HG03558 (cell line): ENCODE measurements around the gene SAMD4B.
A peak's percentile ranks its signal among the peaks of the same experiment; 100 is the strongest.

ENCODE experiments used
- ATAC-seq: cut with Tn5 transposase; IDR thresholded peaks from one replicate; pipeline ENCODE4 v1.9.1; 2021; ENCODE audit warnings: moderate number of reproducible peaks; ENCODE audit not compliant: unreplicated experiment; ENCODE audit errors: extremely low read depth

SAMD4B gene

DNA sequence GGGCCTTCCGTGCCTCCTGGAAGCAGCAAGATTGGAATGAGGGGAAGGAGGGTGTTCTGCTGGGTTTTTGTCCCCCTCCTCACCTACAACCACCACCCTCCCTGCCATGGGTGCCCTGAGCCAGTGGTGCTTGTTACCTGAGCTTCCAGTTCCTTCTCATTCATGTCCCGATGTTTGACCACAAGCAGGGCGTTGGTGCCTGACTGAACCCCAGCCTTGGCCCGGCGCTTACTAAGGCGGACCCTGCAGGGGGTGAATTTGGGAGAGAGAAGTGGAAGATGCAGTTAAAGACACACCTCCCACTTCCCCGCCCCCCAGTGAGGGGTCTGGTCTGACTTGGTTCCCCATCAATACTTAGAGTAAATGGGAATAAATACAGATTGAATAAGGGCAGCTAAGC, 44.3 kb downstream of the SAMD4B start:
- no peak for ATAC-seq

DNA sequence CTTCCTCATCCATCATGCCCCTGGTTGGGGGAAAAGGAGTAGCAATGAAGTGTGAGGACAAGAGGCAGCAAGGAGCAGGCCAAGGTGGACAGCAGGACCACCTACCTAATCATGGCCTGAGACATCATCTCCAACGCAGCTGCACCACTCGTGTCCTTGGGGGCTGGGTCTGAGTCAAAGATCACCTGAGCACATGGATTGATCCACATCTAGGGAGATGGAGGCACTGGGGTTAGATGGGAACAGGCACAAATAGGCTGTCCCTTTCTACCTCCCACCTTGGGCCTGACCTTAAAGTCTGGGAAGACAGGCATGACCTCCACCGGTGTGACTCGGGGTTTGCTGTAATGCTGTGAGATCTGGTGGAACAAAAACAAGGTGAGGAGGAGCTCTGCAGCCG, 46.4 kb downstream of the SAMD4B start:
- no peak for ATAC-seq

DNA sequence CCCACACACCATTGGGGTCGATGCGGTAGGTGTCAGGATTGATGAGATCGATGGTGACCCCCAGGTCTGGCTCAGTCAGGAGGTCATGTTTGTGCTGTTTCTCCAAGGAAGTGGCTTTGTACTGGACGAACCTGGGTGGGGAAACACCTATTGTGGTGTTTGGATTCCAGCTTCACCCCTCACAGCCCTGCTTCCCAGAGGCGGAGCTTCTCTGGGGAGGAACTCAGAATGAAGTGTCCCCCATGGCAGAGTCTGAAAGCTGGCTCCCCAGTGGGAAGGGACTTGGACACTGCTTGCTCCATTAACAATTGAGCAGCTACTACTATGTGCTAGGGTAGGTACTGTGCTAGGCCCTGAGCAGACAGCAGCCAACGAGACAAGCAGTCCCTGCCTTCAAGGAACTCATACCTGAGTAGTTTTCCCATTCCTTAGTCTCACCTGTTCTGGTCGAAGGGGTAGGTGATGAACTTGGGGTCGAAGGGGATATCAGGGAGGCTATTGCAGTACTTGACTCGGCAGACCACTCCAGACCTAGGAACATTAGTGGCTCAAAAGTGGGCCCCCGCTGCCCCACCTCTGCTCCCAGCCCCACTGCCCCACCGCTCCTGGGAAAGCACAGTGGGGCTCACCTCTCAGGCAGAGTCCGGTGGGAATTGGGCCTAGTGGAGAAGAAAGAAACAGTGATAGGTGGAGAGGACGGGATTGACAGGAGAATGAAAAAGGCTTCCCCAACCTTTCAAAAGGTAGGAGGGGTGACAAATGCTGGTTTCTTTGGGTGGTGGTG, 47.6 kb downstream of the SAMD4B start:
- no peak for ATAC-seq

DNA sequence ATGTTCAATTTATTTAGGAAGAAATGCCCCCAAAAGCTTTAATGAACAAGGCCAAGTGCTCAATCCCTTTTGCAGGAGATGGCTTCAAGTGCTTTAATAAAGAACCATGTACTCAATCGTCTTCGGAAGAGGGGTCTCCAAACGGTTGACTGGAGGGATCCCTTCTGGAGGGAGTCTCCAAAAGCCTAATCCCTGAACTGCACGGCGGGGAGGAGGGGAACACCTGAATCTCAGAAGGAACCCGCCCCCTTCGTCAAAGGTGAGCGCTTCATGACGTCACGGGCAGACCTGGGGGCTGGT, 48.2 kb downstream of the SAMD4B start:
- ATAC-seq = no peak

DNA sequence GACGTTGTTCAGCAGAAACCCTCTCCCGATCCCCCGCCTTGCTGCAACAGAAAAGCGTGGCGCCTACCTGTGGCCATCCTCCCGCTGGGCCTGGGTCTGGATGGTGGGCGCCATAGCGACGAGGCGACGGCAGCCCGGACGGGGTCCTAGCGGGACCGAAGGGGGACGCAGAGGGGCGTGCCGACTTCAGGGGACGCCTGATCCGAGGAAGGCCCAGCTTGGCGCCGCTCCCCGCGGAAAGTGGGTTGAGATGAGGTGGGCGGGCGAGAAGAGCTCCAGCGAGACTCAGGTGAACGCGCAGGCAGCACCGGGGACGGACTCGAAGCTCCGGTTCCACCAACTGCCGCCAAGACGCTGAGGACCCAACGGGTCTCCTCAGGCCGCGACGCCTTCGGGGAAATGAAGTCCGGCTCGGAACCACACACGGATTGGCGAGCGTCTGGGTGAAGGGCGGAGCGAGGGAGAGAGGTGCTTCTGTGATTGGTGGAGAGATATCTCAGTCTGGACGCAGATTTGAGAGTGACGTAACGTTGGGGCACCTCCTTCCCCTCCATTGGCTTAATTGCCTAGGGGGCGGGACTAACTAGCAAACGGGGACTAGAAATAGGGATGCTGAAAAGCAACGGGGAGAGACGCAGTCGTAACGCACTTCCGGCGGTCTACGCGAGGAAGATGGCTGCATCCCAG, 48.7 kb downstream of the SAMD4B start, which contains the start of the genes MED29 and PAF1:
Gene MED29 (plus strand): TSS at position 628 of the 687 bp plus-strand sequence. CDS start 45 bp downstream, at position 673.
Gene PAF1 (minus strand): TSS at position 356 of the 687 bp plus-strand sequence. CDS start 242 bp downstream, at position 114.
- ATAC-seq = peak; percentile 69

DNA sequence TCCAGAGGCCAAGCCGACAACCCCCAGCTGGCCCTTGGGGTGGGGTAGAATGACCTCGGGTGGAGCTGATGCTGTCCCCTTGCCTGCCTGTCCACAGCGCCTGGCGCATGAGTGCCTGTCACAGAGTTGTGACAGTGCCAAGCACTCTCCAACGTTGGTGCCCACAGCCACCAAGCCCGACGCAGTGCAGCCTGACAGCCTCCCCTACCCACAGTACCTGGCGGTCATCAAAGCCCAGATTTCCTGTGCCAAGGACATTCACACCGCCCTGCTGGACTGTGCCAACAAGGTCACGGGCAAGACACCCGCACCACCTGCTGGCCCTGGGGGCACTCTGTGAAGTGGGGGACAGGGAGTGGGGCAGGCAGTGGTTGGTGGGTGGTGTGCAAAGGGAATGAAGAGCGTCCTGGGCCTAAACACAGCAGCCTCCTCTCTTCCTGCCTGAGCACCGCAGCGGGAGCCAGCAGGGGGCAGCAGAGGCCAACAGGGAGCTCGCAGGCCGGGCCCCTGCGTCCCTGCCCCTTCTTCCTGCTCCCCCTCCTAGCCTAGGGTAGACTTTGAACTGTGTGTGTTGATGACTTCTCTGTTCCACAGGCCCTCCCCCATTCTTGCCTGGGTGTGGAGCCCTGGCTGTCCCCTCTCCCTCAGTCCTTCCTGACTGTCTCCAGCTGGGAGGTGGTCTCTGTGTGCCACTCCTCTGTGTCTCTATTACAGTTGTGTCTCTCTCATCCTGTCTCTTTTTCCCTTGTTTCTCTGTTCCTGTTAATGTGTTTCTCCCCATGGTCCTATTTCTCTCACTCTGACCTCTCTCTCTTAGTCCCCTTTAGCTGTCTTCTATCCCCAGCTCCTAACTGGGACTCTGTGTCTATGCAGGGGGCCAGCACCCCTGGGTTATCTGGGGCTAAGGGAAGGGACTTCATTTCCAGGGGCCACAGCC, 55.4 kb downstream of the SAMD4B start:
- ATAC-seq = no peak

DNA sequence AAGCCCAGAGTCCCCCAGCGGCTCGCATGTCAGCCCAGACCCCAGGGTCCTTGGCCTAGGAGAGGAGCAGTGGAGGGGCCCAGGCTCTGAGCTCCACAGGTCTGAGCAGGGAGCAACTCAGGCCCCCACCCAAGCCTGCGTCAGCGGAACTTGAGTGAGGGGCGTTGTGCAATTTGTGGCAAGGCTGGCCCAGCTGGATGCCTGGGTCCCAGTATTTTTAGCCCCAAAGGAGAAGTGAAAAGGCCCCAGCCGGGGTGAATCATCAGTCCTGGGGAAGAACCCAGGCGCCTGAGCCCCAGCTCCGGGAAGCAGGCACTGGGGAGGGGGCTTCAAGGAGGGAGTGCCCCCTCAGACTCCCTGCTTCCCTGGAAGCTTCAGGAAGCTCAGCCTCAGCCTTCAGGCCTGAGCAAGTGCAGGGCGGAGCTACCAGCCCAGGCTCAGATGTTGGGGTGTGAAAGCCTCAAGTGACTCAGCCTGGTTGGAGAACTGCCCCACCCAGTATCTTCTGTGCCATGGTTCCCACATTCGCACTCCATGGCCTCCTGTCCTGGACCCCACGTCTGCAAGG, 56.2 kb downstream of the SAMD4B start:
- ATAC-seq = no peak

DNA sequence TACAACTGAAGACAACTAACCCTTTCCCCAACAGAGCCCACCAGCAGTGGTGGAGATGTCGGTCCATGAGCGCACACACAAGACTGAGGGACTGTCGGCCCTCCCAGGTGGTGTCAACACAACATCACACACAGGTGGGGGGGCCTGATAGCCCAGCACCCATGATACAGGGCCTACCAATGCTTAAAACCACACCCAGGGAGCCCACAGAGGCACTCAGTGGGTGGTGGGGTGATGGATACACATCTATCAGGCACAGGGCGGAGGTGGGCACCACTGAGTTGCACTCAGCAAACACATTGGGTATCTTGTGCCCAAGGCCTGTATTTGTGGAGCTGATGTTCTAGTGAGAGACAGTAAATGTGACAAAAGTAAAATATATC, 57.4 kb downstream of the SAMD4B start:
- no peak for ATAC-seq

DNA sequence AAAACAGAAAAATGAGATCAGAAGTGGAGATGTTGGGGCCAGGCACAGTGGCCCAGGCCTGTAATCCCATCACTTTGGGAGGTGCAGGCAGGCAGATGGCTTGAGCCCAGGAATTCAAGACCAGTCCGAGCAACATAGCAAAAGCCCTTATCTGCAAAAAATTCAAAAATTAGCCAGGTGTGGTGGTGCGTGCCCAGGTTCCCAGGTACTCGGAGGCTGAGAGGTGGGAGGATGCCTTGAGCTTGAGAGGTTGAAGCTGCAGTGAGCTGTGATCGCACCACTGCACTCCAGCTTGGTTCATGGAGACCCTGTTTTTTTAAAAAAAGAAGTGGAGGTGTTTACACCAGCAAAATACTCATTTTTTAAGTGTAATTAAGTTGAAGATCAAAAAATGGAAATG, 57.8 kb downstream of the SAMD4B start:
- no peak for ATAC-seq

DNA sequence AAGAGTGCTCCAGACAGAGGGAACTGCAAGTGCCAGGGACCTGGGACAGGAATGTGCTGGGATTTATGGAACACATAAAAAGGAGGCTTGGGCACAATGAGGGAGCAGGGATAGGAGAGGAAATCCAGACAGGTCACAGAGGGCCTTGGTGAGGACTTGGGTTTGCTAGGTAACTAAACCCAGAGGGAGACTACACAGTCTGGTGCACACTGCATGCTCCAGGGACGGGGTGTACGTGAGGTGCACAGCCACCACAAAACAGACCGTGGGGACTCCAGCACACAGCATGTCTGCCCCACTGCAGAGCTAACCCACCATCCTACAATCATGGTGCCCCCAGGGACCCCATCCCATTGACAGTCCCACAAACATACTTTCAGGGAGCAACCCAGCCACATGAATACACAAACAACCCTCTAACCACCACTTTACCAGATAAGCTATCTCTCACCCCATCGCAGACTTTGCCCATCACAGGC, 58.9 kb downstream of the SAMD4B start:
- no peak for ATAC-seq

DNA sequence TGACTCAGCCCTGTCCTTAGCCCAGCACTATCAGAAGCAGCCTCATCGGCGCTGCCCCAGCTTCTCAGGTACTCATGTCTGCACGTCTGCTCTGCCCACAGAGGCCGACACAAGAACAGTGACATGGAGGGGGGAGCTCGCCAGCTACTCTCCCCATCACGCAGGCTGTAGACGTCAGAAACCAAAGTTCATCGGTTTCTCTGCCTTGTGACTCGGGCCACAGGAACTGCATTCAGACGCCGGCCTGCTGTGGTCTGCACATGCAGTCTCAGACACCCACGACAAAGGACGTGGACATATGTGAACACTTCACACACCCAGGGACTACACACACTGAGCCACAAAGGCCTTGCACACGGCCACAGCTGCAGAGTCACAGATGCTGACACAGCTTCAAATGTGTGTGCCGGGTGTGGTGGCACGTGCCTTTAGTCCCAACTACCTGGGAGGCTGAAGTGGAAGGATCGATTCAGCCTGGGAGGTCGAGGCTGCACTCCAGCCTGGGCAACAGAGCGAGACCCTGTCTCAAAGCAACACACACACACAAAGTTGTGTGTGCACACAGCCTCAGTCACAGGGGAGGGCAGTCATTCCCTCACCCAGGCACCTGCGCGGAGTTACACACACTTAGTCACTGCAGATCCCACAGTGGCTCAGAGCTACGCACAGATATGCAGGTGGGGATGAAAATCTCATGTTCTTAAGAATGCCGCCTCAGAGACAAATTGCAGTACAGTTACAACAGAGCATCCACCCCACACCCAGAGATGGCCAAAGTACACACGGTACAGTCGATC, 59.5 kb downstream of the SAMD4B start:
- ATAC-seq = no peak

DNA sequence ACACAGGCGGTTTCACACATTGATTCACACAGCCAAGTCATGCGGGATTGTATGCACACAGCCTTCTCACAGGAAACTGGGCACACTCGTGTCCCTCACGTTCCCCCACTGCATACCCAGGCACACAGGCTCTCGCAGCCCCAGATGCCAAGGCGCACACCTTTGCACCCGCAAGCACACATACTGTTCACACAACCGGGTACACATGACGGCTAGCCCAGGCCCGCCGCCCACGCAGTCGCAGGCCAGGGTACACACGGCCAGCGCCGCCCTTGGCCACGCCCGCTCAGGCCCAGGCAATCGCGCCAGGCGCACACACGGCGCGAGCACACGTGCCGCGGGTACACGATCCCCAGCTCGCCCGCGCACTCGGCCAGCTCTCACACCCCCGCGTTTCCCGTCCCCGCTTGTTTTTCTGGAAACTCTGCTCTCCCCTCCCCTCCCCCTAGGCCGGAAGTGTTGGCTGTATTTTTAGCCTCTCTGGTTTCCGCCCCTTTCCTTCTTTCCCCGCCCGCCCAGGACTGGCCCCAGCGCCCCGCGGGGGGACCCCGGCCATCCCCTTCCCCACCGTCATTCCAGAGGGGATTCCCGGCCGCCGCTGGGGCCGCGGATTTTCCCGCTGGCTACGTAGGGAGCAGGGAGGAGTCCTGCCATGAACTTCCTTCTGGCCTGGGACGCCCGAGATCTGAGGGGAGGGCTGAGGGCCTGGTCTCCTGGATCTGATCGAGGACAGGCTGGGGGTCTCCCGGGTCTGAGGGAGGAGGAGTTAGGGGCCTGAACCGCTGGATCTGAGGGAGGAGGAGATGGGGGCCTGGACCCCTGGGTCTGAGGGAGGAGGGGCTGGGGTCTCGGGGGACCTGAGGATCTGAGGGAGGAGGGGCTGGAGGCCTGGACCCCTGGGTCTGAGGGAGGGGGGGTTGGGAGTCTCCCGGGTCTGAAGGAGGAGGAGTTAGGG, 60.4 kb downstream of the SAMD4B start:
- no peak for ATAC-seq

DNA sequence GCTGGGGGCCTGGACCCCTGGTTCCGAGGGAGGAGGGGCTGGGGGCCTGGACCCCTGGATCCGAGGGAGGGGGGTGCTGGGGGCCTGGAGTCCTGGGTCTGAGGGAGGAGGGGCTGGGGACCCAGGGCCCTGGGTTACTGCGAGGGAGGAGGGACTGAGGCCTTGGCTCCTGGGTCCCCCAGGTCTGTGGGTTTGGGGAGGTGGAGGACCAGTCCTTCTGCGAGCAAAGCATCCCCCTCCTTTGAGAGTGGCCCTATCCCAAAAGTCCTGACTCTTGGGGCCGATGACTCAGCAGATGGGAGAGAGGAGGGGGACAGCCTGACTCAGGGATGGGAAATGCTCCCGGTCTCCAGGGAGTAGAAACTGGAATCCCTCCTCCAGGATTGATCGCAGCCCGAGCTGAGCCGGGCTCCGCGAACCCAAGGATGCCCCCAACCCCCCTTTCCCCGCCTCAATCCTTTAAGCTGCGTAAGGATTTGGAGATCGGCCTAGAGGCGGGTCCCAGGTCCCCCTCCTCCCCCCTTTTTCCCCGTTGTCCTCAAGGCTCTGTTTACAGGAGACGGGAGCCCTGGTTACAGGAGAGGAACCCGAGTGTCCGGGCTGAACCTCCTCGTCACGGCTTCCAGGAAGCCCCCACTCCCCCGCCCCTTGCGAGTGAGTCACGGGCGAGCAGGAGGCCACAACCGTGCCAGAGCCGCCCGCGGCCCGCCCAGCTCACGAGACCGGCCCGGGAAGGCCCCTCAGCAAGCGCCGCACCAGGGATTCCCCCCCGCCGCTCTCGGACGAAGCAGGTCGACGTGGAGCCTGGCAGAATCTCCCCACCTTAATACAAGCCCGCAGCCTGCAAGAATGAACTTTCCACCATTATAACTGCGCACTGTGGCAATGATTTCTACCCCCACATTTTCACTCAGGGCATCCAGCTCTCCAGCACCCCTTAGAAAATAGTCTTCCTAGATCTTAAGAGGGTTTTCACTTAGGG, 61.4 kb downstream of the SAMD4B start:
- ATAC-seq = no peak

DNA sequence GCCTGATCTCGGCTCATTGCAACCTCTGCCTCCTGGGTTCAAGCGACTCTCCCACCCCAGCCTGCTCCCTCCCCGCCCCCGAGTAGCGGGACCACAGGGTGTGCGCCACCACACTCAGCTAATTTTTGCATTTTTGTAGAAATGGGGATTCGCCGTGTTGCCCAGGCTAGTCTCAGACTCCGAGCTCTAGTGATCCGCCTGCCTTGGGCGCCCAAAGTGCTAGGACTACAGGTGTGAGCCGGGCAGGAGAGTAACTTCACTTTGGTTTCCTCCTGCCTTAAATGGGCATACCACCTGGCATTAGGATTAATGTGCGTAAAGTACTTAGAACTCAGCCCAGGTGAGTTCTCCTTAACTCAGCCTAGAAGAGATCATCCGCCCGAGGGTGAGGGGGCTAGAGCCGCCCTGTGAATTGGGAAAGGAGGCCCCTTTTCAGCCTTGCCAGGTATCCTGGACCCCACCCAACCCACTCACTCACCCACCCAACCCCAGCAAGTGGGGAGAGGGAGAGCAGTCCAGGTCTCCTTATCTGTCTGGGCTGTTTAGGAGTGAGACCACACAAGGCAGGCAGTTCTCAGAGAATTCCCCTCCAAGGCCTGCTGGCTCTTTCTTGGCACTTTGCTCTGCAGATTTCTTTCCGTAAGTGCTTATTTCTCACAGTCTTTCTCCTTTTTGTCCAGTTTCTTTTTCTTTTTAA, 63.2 kb downstream of the SAMD4B start:
- no peak for ATAC-seq

DNA sequence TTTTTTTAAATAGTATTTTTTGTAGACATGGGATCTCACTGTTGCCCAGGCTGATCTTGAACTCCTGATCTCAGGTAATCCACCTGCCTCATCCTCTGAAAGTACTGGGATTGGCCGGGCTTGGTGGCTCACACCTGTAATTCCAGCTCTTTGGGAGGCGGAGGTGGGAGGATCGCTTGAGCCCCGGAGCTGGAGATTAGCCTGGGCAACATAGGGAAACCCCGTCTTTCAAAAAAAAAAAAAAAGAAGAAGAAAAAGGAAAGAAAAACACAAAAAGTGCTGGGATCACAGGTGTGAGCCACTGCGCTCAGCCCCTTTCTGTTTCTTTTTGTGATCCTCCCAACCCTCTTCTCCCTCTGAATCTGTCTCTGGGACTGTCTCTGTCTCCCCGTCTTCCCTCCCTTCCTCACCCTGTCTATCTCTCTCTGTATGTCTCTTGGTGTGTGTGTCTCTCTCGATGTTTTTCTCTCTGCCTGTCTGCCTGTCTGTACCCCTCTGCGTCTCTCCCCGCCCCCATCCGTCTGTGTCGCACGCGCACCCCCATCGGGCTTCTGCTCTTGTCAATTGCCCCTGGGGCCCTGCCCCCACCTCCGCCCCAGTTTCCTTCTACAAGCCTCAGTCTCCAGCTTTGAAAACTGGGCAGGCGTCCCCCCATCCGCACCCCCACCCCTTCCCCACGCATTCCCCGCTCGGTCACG, 63.9 kb downstream of the SAMD4B start:
- no peak for ATAC-seq
